SK-N-SH treated with all-trans-retinoic acid at 6 μM for 48 hours (cell line): ENCODE measurements around the gene RBBP4.

Experiments
- ATAC-seq: fragments of 200-7000 bp; cut with Tn5 transposase; 3 replicates; pipeline ENCODE4 v1.9.1; 2020; ENCODE audit warnings: mild to moderate bottlenecking, moderate library complexity
- ARNTL ChIP-seq: fragments of 450-650 bp; formaldehyde crosslinking; IDR thresholded peaks from 2 replicates; pipeline ENCODE4 v1.5.0; 2020; ENCODE audit warnings: low read depth, mild to moderate bottlenecking, moderate library complexity, borderline replicate concordance
- CSDC2 ChIP-seq: fragments of 250-450 bp; sonication (Bioruptor Pico); IDR thresholded peaks from 2 replicates; pipeline ENCODE4 v1.5.0; 2020; ENCODE audit warnings: mild to moderate bottlenecking, moderate library complexity
- ESRRG ChIP-seq: fragments of 250-450 bp; sonication (Bioruptor Pico); IDR thresholded peaks from 2 replicates; pipeline ENCODE4 v1.6.1; 2021; ENCODE audit warnings: mild to moderate bottlenecking
- GLIS3 ChIP-seq: fragments of 250-450 bp; sonication (Bioruptor Pico); IDR thresholded peaks from 2 replicates; pipeline ENCODE4 v1.5.0; 2020; ENCODE audit warnings: mild to moderate bottlenecking, moderate library complexity
- ISL1 ChIP-seq: fragments of 250-450 bp; sonication (Bioruptor Pico); IDR thresholded peaks from 2 replicates; pipeline ENCODE4 v2.1.2; 2022; ENCODE audit warnings: mild to moderate bottlenecking, moderate library complexity
- OSR1 ChIP-seq: fragments of 250-450 bp; sonication (Bioruptor Pico); IDR thresholded peaks from 2 replicates; pipeline ENCODE4 v1.8.0; 2022; ENCODE audit warnings: moderate library complexity, mild to moderate bottlenecking, inconsistent platforms
- PATZ1 ChIP-seq: fragments of 250-450 bp; sonication (Bioruptor Pico); IDR thresholded peaks from 2 replicates; pipeline ENCODE4 v1.8.0; 2020; ENCODE audit warnings: mild to moderate bottlenecking, moderate library complexity, borderline replicate concordance
- PPARA ChIP-seq: fragments of 250-450 bp; sonication (Bioruptor Pico); IDR thresholded peaks from 2 replicates; pipeline ENCODE4 v1.5.0; 2020; ENCODE audit warnings: mild to moderate bottlenecking, borderline replicate concordance
- RARB ChIP-seq: fragments of 250-450 bp; sonication (Bioruptor Pico); IDR thresholded peaks from 2 replicates; pipeline ENCODE4 v1.8.0; 2021; ENCODE audit warnings: mild to moderate bottlenecking, moderate library complexity
- SNAI2 ChIP-seq: fragments of 250-450 bp; sonication (Bioruptor Pico); IDR thresholded peaks from 2 replicates; pipeline ENCODE4 v1.5.0; 2020; ENCODE audit warnings: mild to moderate bottlenecking, moderate library complexity
- TCF4 ChIP-seq: fragments of 250-450 bp; sonication (Bioruptor Pico); IDR thresholded peaks from 2 replicates; pipeline ENCODE4 v1.8.0; 2021; ENCODE audit warnings: mild to moderate bottlenecking, moderate library complexity, borderline replicate concordance
- TOX ChIP-seq: fragments of 250-450 bp; sonication (Bioruptor Pico); IDR thresholded peaks from 2 replicates; pipeline ENCODE4 v1.8.0; 2021; ENCODE audit warnings: mild to moderate bottlenecking, moderate library complexity, borderline replicate concordance
- TSHZ2 ChIP-seq: fragments of 250-450 bp; sonication (Bioruptor Pico); IDR thresholded peaks from 2 replicates; pipeline ENCODE4 v1.5.0; 2020; ENCODE audit warnings: mild to moderate bottlenecking, moderate library complexity
- ZC3H10 ChIP-seq: fragments of 250-450 bp; sonication (Bioruptor Pico); IDR thresholded peaks from 2 replicates; pipeline ENCODE4 v1.5.1; 2021; ENCODE audit warnings: mild to moderate bottlenecking, moderate library complexity
- ZFP3 ChIP-seq: fragments of 250-450 bp; sonication (Bioruptor Pico); IDR thresholded peaks from 2 replicates; pipeline ENCODE4 v1.5.0; 2020; ENCODE audit warnings: mild to moderate bottlenecking, moderate library complexity
- ZFP30 ChIP-seq: fragments of 450-650 bp; formaldehyde crosslinking; IDR thresholded peaks from 2 replicates; pipeline ENCODE4 v1.5.0; 2022; ENCODE audit warnings: mild to moderate bottlenecking, moderate library complexity
- ZNF565 ChIP-seq: fragments of 450-650 bp; formaldehyde crosslinking; conservative IDR thresholded peaks from 2 replicates; pipeline ENCODE4 v1.5.0; 2020; ENCODE audit warnings: low read depth, mild to moderate bottlenecking, moderate library complexity
- ZNF8 ChIP-seq: fragments of 450-650 bp; formaldehyde crosslinking; IDR thresholded peaks from 2 replicates; pipeline ENCODE4 v1.5.0; 2020; ENCODE audit warnings: mild to moderate bottlenecking, moderate library complexity
- TF ChIP-seq, protein P1 (sequence below): fragments of 250-450 bp; sonication (Bioruptor Pico); IDR thresholded peaks from 2 replicates; pipeline ENCODE4 v1.5.1; 2020; ENCODE audit warnings: low read depth, mild to moderate bottlenecking, moderate library complexity

RBBP4 gene

GRCh38 chr1:32605711-32606424, 45.1 kb upstream of the RBBP4 start (continued):
- TF ChIP-seq ZFP30 (no peak), TSHZ2 (CRISPR knock-in tag) (no peak), OSR1 (CRISPR knock-in tag) (no peak), PPARA (no peak)

DNA sequence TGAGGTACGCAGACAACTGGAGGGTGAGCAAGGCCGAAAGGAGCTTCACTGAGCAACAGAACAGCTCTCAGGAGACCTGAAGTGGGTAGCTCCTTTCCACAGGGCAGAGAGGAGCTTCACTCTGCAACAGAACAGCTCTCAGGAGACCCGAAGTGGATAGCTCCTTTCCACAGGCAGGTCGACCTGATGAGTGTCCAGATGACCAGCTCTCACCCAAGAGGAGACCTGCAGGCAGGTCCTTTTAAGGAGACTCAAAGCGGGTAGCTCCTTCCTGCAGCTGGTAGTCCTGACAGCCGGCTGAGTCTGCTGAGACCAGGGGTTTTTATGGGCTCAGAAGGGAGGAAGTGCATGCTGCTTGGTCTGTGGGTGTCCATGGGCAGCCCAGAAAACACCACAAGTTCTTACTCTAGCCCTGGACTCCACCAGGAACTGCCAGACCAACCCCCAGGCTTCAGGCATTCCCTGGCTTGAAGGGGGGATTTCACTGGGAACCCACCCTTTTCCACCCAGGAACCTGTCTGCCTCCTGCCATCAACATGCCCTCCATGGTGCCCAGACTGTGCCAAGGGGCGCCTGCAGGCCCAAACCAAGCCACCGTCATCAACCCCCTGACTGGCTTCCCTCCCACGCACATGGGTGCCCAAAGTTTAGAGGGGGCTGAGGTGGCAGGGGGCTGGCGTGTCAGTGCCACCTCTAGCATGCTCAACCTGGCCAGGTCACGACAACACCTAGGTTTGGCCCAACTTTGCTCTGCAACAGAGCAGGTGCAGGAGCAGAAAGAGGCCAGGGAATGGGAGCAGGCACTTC, 44.2 kb upstream of the RBBP4 start:
- TF ChIP-seq, protein P1, sequence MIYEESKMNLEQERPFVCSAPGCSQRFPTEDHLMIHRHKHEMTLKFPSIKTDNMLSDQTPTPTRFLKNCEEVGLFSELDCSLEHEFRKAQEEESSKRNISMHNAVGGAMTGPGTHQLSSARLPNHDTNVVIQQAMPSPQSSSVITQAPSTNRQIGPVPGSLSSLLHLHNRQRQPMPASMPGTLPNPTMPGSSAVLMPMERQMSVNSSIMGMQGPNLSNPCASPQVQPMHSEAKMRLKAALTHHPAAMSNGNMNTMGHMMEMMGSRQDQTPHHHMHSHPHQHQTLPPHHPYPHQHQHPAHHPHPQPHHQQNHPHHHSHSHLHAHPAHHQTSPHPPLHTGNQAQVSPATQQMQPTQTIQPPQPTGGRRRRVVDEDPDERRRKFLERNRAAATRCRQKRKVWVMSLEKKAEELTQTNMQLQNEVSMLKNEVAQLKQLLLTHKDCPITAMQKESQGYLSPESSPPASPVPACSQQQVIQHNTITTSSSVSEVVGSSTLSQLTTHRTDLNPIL (CRISPR knock-in tag), result no peak
- TF ChIP-seq ZFP3 (CRISPR knock-in tag) (no peak), ZFP30 (no peak), TOX (CRISPR knock-in tag) (no peak), ZNF565 (CRISPR knock-in tag) (no peak), ISL1 (CRISPR knock-in tag) (no peak), GLIS3 (no peak), ESRRG (CRISPR knock-in tag) (no peak), CSDC2 (CRISPR knock-in tag) (no peak), TCF4 (CRISPR knock-in tag) (no peak), ARNTL (CRISPR knock-in tag) (no peak)
- ATAC-seq, result no peak

- ATAC-seq, result no peak
- TF ChIP-seq SNAI2 (CRISPR knock-in tag) (no peak), CSDC2 (CRISPR knock-in tag) (no peak), PATZ1 (CRISPR knock-in tag) (no peak), ZFP30 (no peak), TSHZ2 (CRISPR knock-in tag) (no peak), PPARA (no peak), TCF4 (CRISPR knock-in tag) (no peak), RARB (no peak), ZNF8 (CRISPR knock-in tag) (no peak), ZC3H10 (CRISPR knock-in tag) (no peak), ISL1 (CRISPR knock-in tag) (no peak)
- TF ChIP-seq, protein P1 (CRISPR knock-in tag), result no peak
Observed at GRCh38 chr1:32609180-32609579, 41.8 kb upstream of the RBBP4 start.
